Measurements from ENCODE around the gene GALNT10.
A peak's percentile ranks its signal among the peaks of the same experiment; 100 is the strongest.

Gene GALNT10

DNA sequence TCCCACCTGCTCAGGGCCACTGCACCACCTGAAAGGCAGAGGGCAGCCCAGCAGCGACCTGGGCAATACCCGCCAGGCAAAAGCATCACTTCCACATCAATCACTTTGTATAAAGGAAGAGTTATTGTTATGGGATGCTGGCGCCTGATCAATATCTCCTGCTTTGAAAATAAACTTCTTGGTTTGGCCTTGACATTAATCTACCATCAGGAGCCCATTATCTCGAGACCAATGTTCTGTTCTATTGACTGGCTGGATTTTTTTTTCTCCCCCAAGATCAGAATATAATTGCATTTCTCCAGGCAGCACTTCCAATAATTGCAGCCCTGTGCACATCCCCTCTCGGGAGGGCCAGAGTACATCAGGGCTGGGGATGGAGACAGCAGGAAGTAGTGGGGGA, 210.8 kb downstream of the GALNT10 start:
- no peak for DNase-seq (ENCODE audit: low read depth in 2 of 3, low spot score in 1 of 3)

DNA sequence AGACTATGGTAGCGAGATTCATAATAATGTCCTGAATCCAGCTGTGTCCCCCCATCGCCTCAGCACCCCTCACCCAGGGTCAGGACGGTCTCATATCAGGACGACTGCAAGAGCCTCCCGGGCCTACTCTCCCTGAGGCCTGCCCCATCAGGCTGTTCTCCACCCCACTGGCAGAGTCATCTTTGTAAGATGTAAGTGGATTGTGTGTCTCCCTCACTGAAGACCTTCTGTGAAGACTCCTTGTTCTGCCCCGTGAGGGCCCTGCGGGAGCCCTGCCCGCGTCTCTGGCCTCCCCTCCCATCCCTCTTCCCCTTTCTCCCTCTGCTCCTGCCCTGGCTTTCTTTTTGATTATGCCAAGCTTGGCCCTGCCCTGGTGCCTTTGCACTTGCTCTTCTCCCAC, 211.4 kb downstream of the GALNT10 start:
- no peak for DNase-seq (ENCODE audit: low read depth in 2 of 3, low spot score in 1 of 3)

DNA sequence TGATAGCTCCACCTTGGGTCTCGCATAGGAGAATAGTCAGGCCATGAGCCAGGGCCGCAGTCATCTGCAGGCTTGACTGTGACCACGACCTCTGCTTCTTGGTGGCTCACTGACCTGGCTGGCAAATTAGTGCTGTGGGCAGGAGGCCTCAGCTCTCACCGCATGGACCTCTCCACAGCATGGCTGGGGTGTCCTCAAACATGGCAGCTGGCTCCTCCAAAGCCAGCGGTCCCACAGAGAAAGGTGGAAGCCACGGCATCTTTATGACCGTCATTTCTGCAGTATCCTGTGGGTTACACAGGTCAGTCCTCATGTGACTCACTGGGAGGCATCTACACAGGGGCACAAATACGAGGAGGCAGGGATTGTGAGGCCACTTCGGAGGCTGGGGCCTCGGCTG, 212.1 kb downstream of the GALNT10 start:
- DNase-seq (ENCODE audit: low read depth in 2 of 3, low spot score in 1 of 3): no peak

DNA sequence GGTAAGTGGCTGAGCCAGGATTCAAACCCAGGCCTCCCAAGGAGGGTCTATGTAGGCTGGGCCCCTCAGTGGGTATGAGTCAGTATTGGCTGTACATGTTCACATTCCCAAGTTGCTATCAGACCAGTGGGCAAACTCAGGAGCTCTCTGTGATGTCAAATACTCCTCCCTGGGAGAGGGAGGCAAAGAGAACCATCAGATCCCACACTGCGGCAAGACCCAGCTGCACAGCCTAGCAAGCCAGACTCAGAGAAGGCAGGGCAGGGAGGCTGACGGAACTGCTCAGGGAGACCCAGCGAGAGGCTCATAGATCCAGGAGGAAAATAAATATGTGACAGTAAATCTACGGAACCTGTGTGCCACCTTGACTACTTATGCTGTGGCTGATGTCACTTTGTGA, 212.7 kb downstream of the GALNT10 start:
- DNase-seq (ENCODE audit: low read depth in 2 of 3, low spot score in 1 of 3): no peak

DNA sequence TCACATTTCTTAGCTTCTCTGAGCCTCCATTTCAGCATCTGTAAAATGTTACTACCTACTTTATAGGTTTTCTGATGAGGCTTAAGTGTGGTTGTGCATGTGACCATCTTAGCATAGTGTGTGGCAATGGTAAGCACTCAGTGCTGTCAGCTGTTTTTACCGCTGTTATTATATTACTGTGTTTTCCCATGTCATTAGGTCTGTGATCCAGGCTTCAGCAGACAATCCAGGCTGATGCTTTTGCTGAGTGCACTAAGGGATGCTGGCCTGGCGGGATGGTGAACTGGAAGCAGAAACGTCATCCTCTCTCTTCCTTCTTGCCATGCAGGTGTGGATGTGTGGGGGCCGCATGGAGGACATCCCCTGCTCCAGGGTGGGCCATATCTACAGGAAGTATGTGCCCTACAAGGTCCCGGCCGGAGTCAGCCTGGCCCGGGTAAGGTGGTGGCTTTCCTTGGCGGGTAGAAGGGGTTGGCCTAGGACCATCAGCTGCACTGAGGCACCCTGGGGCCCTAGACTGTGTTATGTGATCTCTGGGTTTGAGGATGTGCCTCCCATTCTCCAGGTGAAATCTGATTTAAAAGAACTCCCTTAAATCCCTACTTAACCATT, 213.3 kb downstream of the GALNT10 start:
- no peak for DNase-seq (ENCODE audit: low read depth in 2 of 3, low spot score in 1 of 3)

DNA sequence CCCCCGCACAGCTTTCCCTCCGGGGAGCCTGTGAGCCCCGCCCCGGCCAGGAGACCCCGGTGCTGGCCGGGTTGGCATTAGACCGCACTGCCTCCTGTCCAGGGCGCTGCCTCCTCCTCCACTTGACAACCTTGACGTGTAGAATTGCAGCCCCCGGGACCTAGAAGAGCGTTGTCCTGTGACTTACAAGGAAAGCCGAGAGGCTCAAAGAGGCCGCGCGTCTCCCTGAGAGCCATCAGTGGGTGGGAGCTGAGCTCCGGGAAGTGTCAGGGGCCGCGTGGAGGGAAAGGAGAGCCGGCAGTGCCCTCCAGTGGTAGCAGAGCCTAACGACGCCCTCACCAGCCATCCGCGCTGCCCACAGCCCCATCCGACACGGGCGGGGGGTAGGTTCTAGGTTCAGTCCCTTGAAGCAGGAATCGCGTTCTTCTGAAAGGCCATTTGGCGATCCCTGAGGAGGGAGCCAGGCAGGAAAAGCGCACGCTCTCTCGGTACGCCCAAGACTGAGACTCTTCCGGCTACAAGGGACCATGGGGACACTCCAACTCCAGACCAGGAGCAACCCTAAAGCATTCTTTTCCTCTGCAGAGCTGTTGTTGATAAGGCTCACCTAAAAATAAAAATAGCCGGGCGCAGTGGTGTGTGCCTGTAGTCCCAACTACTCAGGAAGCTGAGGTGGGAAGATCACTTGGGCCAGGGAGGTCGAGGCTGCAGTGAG, 214.7 kb downstream of the GALNT10 start:
- DNase-seq (ENCODE audit: low read depth in 2 of 3, low spot score in 1 of 3): peak; percentile 65 to 70 (median 68)

DNA sequence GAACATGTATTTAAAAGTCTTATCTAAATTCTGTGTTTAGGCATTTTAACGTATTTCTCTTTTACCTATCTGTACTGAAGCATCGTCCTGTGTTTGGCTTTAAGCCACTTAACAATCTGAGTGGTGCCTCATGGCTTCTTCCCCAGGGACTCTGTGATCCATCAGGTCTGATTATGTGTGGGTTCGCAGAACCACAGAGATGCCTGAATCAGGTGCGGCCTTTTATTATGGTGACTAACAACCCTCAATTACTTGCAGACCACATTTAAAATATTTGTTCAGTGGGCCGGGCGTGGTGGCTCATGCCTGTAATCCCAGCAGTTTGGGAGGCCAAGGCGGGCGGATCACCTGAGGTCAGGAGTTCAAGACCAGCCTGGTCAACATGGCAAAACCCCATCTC, 215.7 kb downstream of the GALNT10 start:
- no peak for DNase-seq (ENCODE audit: low read depth in 2 of 3, low spot score in 1 of 3)

DNA sequence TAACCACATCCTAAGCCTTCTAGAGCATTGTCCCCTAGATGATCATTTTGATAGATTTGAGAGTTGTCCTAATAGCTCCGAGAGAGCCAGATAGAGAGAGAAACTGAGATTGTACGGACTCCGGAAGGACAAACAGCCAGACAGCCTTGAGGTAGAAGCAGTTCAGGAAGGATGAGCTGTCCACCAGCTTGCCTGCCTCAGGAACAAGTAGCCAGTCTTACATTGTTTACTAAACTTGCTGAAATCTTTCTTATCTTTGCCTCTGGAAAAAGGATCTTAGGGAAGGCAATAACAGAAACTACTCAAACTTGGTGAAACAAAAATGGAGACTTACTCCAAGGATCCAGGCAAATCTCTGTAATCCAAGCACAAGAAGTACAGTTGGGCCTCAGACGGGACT, 216.3 kb downstream of the GALNT10 start:
- no peak for DNase-seq (ENCODE audit: low read depth in 2 of 3, low spot score in 1 of 3)

DNA sequence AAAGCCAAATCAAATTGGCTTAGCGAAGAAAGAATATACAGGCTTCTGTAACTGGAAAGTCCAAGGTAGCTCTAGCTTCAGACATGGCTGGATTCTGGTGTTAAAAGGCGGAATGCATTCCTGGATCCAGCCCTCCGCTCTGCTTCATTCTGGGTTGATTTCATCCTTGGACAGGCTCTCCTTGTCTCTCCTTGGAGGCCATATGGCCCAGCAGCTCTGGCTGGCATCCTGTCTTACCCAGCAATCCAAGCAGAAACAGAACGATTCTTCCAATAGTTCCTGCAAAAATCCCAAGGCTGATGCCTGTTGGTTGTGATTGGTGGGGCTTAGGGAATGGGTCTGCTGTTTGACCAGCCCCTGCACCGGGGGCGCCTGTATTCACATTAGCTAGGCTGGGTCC, 218.3 kb downstream of the GALNT10 start:
- DNase-seq (ENCODE audit: low read depth in 2 of 3, low spot score in 1 of 3): no peak

DNA sequence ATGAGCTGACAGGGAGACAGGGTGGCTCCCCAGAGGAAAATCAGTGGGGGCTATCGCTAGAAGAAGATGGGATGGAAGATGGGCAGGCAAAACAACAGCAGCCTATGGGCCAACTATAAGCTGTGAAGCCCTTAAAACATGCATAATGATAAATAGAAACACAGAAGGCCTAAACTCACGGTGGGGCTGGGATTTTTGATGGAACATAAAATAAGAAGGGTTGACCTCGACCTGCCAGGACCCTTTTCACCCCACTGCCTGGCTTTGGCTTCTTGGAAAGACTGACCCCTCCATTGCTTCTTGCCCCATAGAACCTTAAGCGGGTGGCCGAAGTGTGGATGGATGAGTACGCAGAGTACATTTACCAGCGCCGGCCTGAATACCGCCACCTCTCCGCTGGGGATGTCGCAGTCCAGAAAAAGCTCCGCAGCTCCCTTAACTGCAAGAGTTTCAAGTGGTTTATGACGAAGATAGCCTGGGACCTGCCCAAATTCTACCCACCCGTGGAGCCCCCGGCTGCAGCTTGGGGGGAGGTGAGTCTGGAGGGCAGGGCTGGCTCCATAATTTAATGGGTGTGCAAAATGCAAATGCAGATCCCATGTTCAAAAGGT, 218.8 kb downstream of the GALNT10 start:
- no peak for DNase-seq (ENCODE audit: low read depth in 2 of 3, low spot score in 1 of 3)

DNA sequence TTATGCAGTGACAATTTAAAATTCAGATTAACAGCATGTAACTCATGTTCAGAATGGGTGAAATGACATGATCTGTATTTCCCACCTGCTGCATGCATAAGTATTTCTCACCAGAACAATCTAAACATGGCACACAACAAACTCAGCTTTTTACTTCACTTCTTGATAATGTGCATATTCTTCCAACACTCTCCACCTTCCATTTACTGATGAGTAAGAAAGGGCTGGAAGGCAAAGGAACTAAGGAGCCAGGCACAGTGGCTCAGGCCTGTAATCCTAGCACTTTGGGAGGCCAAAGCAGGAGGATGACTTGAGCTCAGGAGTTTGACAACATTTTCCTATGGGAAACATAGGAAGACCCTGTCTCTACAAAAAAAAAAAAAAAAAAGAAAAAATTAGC, 219.5 kb downstream of the GALNT10 start:
- DNase-seq (ENCODE audit: low read depth in 2 of 3, low spot score in 1 of 3): no peak

DNA sequence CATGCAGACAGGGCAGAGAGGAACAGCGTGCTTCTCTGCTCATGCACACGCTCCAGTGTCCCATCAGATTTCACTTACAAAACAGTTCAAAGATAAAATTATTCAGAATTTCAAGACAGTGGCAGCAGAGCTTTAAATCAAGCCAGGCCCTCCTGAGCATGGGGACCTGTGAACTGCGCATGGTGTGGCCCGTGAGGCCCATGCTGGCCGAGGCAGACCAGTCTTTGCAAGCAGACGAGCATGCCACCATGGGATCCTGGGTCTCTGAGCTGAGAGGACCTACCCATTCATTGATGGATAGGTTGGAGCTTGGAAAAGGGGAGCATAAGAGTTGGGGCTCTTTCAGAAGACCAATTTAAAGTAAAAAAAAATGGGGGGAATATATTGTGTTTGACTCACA, 220.3 kb downstream of the GALNT10 start:
- no peak for DNase-seq (ENCODE audit: low read depth in 2 of 3, low spot score in 1 of 3)

DNA sequence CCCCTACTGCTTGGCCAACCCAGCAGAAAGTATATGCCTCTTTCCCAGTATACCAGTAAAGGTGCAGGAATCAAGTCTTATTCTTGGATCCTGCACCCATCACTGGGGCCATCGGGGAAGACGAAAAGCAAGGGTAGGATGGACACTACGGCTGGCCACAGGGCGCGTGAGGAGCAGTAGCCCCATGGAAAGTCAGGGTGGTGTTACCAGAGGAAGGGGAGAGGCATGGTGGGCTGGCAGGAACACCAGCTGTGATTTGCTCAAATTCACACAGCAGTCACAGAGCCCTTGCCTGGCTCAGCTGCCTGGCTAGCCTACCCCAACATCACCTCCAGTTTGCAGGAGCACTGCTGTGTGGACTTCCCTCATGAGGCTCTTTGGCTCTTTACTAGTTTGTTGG, 220.8 kb downstream of the GALNT10 start:
- no peak for DNase-seq (ENCODE audit: low read depth in 2 of 3, low spot score in 1 of 3)

DNA sequence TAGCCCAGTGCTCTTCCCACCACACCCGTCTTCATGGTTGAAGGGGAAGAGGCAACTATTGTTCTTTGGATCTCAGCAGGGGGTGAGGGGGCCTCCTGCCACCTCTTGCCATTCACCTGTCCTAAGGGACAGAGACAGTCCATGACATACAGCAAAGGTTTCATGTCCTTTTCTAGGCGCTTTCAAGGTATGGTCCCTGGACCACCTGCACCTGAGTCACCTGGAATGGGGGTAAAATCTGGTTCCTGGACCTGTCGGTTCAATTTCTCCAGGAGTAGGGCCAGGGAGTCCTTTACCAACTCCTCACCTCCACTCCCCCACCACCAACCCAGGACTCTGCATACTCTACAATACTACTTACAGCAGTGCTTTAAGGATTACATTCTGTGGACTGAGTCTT, 221.8 kb downstream of the GALNT10 start:
- no peak for DNase-seq (ENCODE audit: low read depth in 2 of 3, low spot score in 1 of 3)

DNA sequence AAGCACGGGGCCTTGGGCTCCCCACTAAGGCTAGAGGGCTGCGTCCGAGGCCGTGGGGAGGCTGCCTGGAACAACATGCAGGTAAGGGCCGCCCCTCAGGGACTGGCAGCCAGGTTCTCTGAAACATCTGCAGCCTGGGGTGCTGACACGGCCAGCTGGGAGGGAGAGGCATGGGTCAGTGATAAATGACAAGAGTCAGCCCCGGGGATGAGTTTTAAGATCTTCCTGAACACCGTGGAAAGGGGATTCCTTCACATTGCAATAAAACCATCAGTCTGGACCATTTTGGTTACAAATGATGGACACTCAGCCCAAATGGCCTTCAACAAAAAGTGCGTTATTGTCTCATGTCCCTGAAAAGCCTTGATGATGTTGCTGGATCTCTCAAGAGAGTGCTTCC, 222.4 kb downstream of the GALNT10 start:
- DNase-seq (ENCODE audit: low read depth in 2 of 3, low spot score in 1 of 3): no peak

DNA sequence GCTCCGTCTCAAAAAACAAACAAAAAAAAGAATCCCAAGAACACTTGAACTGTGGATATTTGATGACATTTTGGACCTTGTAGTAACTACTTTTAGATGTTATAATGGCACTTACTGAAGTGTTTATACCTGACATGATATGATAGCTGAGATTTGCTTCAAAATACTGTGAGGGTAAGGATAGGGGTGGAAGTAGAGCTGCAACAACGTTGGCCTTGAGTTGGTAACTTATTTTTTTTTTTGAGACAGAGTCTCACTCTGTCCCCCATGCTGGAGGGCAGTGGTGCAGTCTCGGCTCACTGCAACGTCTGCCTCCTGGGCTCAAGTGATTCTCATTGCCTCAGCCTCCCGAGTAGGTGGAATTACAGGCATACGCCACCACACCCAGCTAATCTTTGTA, 224.6 kb downstream of the GALNT10 start:
- no peak for DNase-seq (ENCODE audit: low read depth in 2 of 3, low spot score in 1 of 3)

DNA sequence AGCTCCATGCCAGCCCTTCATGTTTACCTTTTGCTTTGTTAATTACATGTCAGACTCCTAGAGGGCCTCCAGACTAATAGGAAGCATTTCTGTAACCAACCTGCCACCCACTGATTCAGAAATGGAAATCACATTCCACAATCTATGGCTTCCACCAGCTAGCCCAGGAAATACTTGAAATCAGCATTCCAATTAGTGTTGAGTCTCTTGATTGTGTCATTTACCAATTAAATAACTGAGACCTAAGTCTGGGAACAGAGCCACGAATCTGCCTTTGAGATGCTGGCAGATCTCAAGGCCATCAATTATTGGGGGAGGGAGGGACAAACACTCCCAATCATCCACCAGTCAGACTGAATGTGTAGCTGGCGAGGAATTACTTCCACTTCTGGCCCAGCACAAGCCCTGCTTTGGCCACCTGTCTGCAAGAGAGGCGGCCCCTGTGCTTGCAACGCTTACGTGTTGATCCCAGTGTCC, 227.8 kb downstream of the GALNT10 start:
- DNase-seq (ENCODE audit: low read depth in 2 of 3, low spot score in 1 of 3): no peak

DNA sequence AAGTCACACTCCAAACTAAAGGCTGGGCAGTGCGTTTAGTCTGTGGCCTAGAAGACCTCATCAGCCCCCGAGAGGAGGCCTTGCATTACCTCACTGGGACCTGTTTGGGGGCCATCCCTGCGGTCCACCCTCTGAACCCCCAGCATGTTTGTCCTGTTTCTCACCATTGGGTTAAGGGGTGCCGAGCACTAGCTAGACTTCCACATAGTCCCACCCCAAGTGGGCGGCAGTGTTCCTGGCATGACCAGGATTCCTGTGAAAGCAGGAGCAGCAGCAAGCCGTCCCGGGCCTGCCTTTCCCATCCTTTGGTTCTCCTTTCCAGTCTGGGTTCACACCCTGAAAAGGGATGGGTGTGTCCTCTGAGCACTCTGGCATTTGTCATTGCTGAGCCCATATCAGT, 228.7 kb downstream of the GALNT10 start:
- DNase-seq (ENCODE audit: low read depth in 2 of 3, low spot score in 1 of 3): no peak

DNA sequence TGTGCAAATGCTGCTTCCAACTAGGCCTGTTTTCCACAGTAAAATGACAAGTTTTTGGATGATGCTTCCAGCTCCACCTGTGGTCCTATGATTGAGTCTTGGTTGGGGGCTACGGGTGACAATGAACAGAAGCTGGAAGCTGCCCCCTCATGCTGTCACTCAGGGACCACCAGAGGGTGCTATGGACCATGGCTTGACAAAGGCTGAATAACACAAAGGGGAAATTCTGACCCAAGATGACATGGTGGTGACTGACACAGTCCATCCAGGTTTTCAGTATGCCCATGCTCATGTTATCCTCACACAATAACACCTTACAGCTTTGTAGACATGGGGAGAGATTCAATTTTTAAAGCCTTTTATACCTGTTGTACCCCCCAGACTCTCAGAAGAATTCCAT, 231.3 kb downstream of the GALNT10 start:
- DNase-seq (ENCODE audit: low read depth in 2 of 3, low spot score in 1 of 3): no peak

DNA sequence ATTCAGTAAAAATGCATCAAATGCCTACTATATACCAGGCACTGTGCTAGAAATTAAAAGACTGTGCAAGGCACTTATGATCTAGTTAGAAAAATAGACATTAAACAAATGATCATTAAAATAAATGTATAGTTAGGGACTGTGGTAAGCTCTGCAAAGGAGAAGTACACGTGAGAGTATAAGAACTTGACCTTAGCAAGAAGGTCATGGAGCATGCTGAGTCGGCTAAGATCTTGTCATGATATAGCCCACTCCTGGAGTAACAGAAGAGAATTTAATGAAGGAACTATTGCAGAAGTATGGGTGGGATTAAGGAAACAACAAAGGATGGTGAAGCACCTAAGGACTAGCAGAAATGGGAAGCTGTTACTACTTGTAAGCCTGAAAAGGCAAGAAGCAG, 231.8 kb downstream of the GALNT10 start:
- no peak for DNase-seq (ENCODE audit: low read depth in 2 of 3, low spot score in 1 of 3)

DNA sequence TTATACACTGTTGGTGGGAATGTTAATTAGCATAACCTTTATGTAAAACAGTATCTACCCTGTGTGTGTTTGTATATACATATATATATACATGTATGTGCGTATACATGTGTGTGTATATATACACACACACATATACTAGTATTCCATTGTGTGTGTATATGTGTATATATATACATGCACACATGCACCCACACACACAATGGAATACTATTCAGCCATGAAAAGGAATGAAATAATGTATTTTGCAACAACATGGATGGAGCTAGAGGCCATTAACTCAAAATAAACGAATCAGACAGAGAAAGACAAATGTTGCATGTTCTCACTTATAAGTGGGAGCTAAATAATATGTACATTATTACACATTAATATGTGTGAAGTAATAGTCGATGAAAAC, 237.7 kb downstream of the GALNT10 start:
- no peak for DNase-seq (ENCODE audit: low read depth in 2 of 3, low spot score in 1 of 3)

DNA sequence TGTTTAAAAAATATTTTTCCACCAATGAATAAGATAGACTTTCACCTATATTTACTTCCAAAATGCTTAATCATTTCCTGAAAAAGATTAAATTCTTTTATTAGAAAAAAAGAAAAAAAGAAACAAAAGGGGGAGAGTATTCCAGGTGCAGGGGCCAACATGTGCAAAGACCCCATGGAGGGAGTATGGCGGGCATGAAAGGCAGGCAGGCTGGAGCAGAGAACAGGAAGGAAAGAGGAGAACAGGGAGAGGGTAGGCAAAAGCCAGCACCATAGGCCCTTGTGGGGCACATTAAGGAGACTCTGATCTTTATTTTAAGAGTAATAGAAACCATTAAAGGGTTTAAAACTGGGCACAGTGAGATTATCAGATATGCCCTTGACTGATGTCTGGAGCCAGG, 238.8 kb downstream of the GALNT10 start:
- no peak for DNase-seq (ENCODE audit: low read depth in 2 of 3, low spot score in 1 of 3)

DNA sequence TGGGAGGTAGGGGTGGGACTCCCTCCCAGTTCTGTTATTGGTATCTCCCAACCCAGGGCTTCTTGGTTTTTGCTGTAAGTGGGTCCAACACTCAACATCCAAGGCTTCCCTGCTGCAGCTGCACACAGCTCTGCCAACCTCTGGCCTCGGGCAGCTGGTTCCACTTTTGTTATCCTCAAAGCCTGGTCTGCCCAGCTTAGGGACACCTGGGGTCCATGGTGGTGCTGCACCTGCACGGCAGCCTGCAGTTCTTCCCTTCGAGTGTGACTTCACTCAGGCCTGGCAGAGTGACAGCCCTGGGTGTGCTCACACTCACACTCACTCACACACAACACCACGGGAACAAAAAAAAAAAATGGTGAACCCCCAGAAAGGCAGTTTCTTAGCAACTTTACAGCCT, 239.9 kb downstream of the GALNT10 start:
- DNase-seq (ENCODE audit: low read depth in 2 of 3, low spot score in 1 of 3): no peak

Data from stimulated activated CD4-positive, alpha-beta T cell treated with anti-CD3 and anti-CD28 coated beads, Interleukin-12 subunit alpha, Interleukin-12 subunit beta, amount 100 ng/mL, for 48 hours (primary cell).